HEK293 (cell line): ENCODE data around the gene BTBD16.
A peak's percentile ranks its signal among the peaks of the same experiment; 100 is the strongest.

Experiments
- CTCF ChIA-PET: fragments of 350-600 bp; formaldehyde crosslinking; extraction: SDS; loops from one replicate; lab custom pipeline; 2021; ENCODE audit warnings: antibody characterized with exemption; lab: Yijun Ruan, JAX
- POLR2A ChIA-PET: fragments of 300-600 bp; formaldehyde crosslinking; extraction: SDS; loops from one replicate; lab custom pipeline; 2020; ENCODE audit warnings: antibody characterized with exemption, inconsistent platforms; lab: Yijun Ruan, JAX
- H3K27ac ChIP-seq: fragments of 200-500 bp; sonication (Bioruptor generic); 2 replicates; pipeline ENCODE4 v1.5.1; 2014; ENCODE audit warnings: low read depth, low read length, control low read depth, inconsistent platforms; ENCODE audit errors: extremely low read depth
- H3K36me3 ChIP-seq, 2 experiments: fragments of 200-500 bp in 1 of 2; sonication (Bioruptor generic) in 1 of 2; 1 replicate in 1 of 2; 2 replicates in 1 of 2; pipeline ENCODE4 v1.5.1; 2014 to 2017; ENCODE audit warnings: inconsistent platforms in 2 of 2, low read length in 2 of 2; ENCODE audit not compliant: control insufficient read depth in 2 of 2, insufficient read depth in 1 of 2
- H3K4me1 ChIP-seq: fragments of 200-500 bp; sonication (Bioruptor generic); 2 replicates; pipeline ENCODE4 v1.5.1; 2014; ENCODE audit warnings: mild to moderate bottlenecking, low read length, inconsistent platforms; ENCODE audit not compliant: control insufficient read depth, insufficient read depth
- H3K4me3 ChIP-seq: 2 replicates; pipeline ENCODE4 v1.5.1; 2011; ENCODE audit warnings: low read depth, mild to moderate bottlenecking, control low read depth, low read length, moderate library complexity
- H3K9me3 ChIP-seq: fragments of 200-500 bp; sonication (Bioruptor generic); 2 replicates; pipeline ENCODE4 v1.5.1; 2014; ENCODE audit warnings: low read depth, low read length, inconsistent platforms; ENCODE audit not compliant: control insufficient read depth, insufficient read depth
- ATF2 ChIP-seq: fragments of 450-650 bp; formaldehyde crosslinking; IDR thresholded peaks from 2 replicates; pipeline ENCODE4 v1.5.1; 2016; ENCODE audit warnings: missing biosample characterization, missing genetic modification characterization, low read depth
- HIC1 ChIP-seq: fragments of 450-650 bp; formaldehyde crosslinking; IDR thresholded peaks from 2 replicates; pipeline ENCODE4 v1.5.1; 2016; ENCODE audit warnings: missing biosample characterization, missing genetic modification characterization
- HOXA7 ChIP-seq: sonication (generic); formaldehyde crosslinking; IDR thresholded peaks from 2 replicates; pipeline ENCODE4 v1.8.1; 2022; ENCODE audit warnings: missing genetic modification reagents, borderline replicate concordance
- KLF17 ChIP-seq: fragments of 450-650 bp; formaldehyde crosslinking; IDR thresholded peaks from 2 replicates; pipeline ENCODE4 v1.5.1; 2016; ENCODE audit warnings: missing biosample characterization, missing genetic modification characterization
- PATZ1 ChIP-seq: fragments of 450-650 bp; formaldehyde crosslinking; IDR thresholded peaks from 2 replicates; pipeline ENCODE4 v1.5.1; 2016; ENCODE audit warnings: missing biosample characterization, missing genetic modification characterization
- ZBTB20 ChIP-seq: fragments of 450-650 bp; formaldehyde crosslinking; IDR thresholded peaks from 2 replicates; pipeline ENCODE4 v1.5.1; 2016; ENCODE audit warnings: missing biosample characterization, missing genetic modification characterization
- ZBTB48 ChIP-seq: fragments of 450-650 bp; formaldehyde crosslinking; IDR thresholded peaks from 2 replicates; pipeline ENCODE4 v1.5.1; 2016; ENCODE audit warnings: missing biosample characterization, missing genetic modification characterization
- ZFP37 ChIP-seq: fragments of 450-650 bp; formaldehyde crosslinking; IDR thresholded peaks from 2 replicates; pipeline ENCODE4 v1.5.1; 2016; ENCODE audit warnings: missing biosample characterization, missing genetic modification characterization
- ZNF157 ChIP-seq: fragments of 450-650 bp; formaldehyde crosslinking; IDR thresholded peaks from 2 replicates; pipeline ENCODE4 v1.5.1; 2016; ENCODE audit warnings: missing biosample characterization, missing genetic modification characterization
- ZNF280D ChIP-seq: fragments of 450-650 bp; formaldehyde crosslinking; IDR thresholded peaks from 2 replicates; pipeline ENCODE4 v1.5.1; 2016; ENCODE audit warnings: missing biosample characterization, missing genetic modification characterization
- ZNF600 ChIP-seq: fragments of 450-650 bp; formaldehyde crosslinking; IDR thresholded peaks from 2 replicates; pipeline ENCODE4 v1.5.1; 2016; ENCODE audit warnings: missing biosample characterization, missing genetic modification characterization
- ZNF629 ChIP-seq: fragments of 450-650 bp; formaldehyde crosslinking; IDR thresholded peaks from 2 replicates; pipeline ENCODE4 v1.5.1; 2017; ENCODE audit warnings: missing biosample characterization, missing genetic modification characterization
- ZNF660 ChIP-seq: fragments of 450-650 bp; IDR thresholded peaks from 2 replicates; pipeline ENCODE4 v1.5.1; 2018; ENCODE audit warnings: missing biosample characterization, mild to moderate bottlenecking, missing genetic modification characterization
- ZNF701 ChIP-seq: fragments of 450-650 bp; formaldehyde crosslinking; IDR thresholded peaks from 2 replicates; pipeline ENCODE4 v1.5.1; 2016; ENCODE audit warnings: missing biosample characterization, missing genetic modification characterization
- ZNF768 ChIP-seq: fragments of 450-650 bp; formaldehyde crosslinking; IDR thresholded peaks from 2 replicates; pipeline ENCODE4 v1.5.1; 2018; ENCODE audit warnings: missing biosample characterization, mild to moderate bottlenecking, missing genetic modification characterization
- ZNF785 ChIP-seq: fragments of 450-650 bp; formaldehyde crosslinking; IDR thresholded peaks from 2 replicates; pipeline ENCODE4 v1.5.1; 2016; ENCODE audit warnings: missing biosample characterization, missing genetic modification characterization
- ZSCAN5A ChIP-seq: fragments of 450-650 bp; formaldehyde crosslinking; IDR thresholded peaks from 2 replicates; pipeline ENCODE4 v1.5.1; 2016; ENCODE audit warnings: missing biosample characterization, missing genetic modification characterization

BTBD16 gene

GRCh38 chr10:122279725-122280141 lies 8.6 kb downstream of the BTBD16 start (continued):
- TF ChIP-seq PATZ1 (tag by site-specific recombination) (no peak), ZNF600 (tag by site-specific recombination) (0 out of 2 replicates have a peak, but pooled peaks have one; percentile 32), ZNF701 (tag by site-specific recombination) (no peak), KLF17 (tag by site-specific recombination) (no peak), HIC1 (tag by site-specific recombination) (no peak), ZFP37 (tag by site-specific recombination) (no peak)

GRCh38 chr10:122280156-122280555 lies 9.1 kb downstream of the BTBD16 start:
- no peaks in the 10 kb centered on the region for H3K4me1 ChIP-seq
- TF ChIP-seq ZNF785 (tag by site-specific recombination) (no peak), ZNF660 (no peak)
- H3K27ac ChIP-seq = no peak overlapping the region
- POLR2A ChIA-PET = no interaction called here
- no peak overlapping the region for H3K4me3 ChIP-seq
- CTCF ChIA-PET = interaction anchor here (0.6 to 3.2 kb wide), 33 partner anchors 8 to 976 kb away, joined by 3 to 31 read pairs (median 3); no protein-coding TSS in a partner anchor
- H3K36me3 ChIP-seq = no peaks in the 10 kb centered on the region
- no peaks in the 10 kb centered on the region for H3K9me3 ChIP-seq

GRCh38 chr10:122281018-122281626 lies 10.0 kb downstream of the BTBD16 start:
- POLR2A ChIA-PET = no interaction called here
- TF ChIP-seq ZNF629 (tag by site-specific recombination) = 0 out of 2 replicates have a peak, but pooled peaks have one; percentile 37
- peak; percentile 94 for TF ChIP-seq ZNF600 (tag by site-specific recombination)
- TF ChIP-seq ZNF768 (tag by site-specific recombination) = no peak
- TF ChIP-seq ATF2 (tag by site-specific recombination) = 0 out of 2 replicates have a peak, but pooled peaks have one; percentile 24
- Histone ChIP-seq H3K36me3 (no peaks in the 10 kb centered on the region), H3K4me3 (no peak overlapping the region), H3K4me1 (no peaks in the 10 kb centered on the region), H3K27ac (no peak overlapping the region), H3K9me3 (no peaks in the 10 kb centered on the region)
- CTCF ChIA-PET = interaction anchor here (0.6 to 3.3 kb wide), 3 partner anchors 13 to 154 kb away, joined by 3 to 19 read pairs (median 5); no protein-coding TSS in a partner anchor

GRCh38 chr10:122281751-122282150 lies 10.7 kb downstream of the BTBD16 start:
- no peaks in the 10 kb centered on the region for H3K36me3 ChIP-seq
- H3K4me3 ChIP-seq = no peak overlapping the region
- H3K27ac ChIP-seq = no peak overlapping the region
- POLR2A ChIA-PET = no interaction called here
- no peaks in the 10 kb centered on the region for H3K9me3 ChIP-seq
- CTCF ChIA-PET = interaction anchor here (0.6 to 3.3 kb wide), 4 partner anchors 14 to 284 kb away, joined by 3 to 19 read pairs (median 4); no protein-coding TSS in a partner anchor
- no peaks in the 10 kb centered on the region for H3K4me1 ChIP-seq
- TF ChIP-seq ZBTB48 (tag by site-specific recombination) = no peak
- no peak for TF ChIP-seq ZSCAN5A (tag by site-specific recombination)
- no peak for TF ChIP-seq HOXA7
- TF ChIP-seq ZNF600 (tag by site-specific recombination) = no peak
- TF ChIP-seq ZNF785 (tag by site-specific recombination) = no peak
- TF ChIP-seq ZNF280D (tag by site-specific recombination) = no peak
- no peak for TF ChIP-seq ZBTB20 (tag by site-specific recombination)
- TF ChIP-seq ZNF157 = no peak
